Body of pancreas (tissue), 4 donors: Measurements from ENCODE around the gene GFOD1. TPM values are rescaled to one million over a fixed set of nuclear protein-coding genes. Genes with fewer than 3 reads are reported as not detected.
A peak's percentile ranks its signal among the peaks of the same experiment; 100 is the strongest.

Source experiments
- ATAC-seq: fragments of 150-250 bp; one replicate; pipeline ENCODE4 v1.9.1; 2016
- DNase-seq, 4 donors: peaks; one replicate each; pipeline ENCODE4 v3.0.0-alpha.2; 2019
- H3K27ac ChIP-seq, 4 donors: fragments of 200-600 bp; sonication (generic); 1 replicate in 3 of 4; 2 replicates in 1 of 4; pipeline versions ENCODE4 v1.5.1 to v1.6.1; 2016 to 2019; ENCODE audit warnings: mild to moderate bottlenecking in 1 of 4, mixed read lengths in 1 of 4, moderate library complexity in 1 of 4
- H3K27me3 ChIP-seq, 2 donors: fragments of 200-600 bp; sonication (generic); one replicate each; pipeline ENCODE4 v1.6.0; 2016; ENCODE audit warnings: mild to moderate bottlenecking in 1 of 2
- H3K36me3 ChIP-seq, 2 donors: fragments of 200-600 bp; sonication (generic); replicated peaks in 1 of 2; 2 replicates each; pipeline ENCODE4 v1.5.1; 2016; ENCODE audit warnings: low read depth in 2 of 2; ENCODE audit not compliant: insufficient read depth in 1 of 2
- H3K4me1 ChIP-seq: fragments of 200-600 bp; sonication (generic); one replicate; pipeline ENCODE4 v1.6.0; 2016
- H3K4me3 ChIP-seq, 2 donors: fragments of 200-600 bp; sonication (generic); 1 replicate in 1 of 2; 2 replicates in 1 of 2; pipeline ENCODE4 v1.5.1; 2016 to 2019
- H3K9me3 ChIP-seq, 3 donors: fragments of 200-600 bp; sonication (generic); 1 replicate in 2 of 3; 2 replicates in 1 of 3; pipeline ENCODE4 v1.5.1; 2016
- CTCF ChIP-seq, 7 experiments: fragments of 450-650 bp in 4 of 7; fragments of 200-600 bp in 3 of 7; sonication (generic) in 3 of 7; IDR thresholded peaks; one replicate each; pipeline ENCODE4 v1.5.1; 2016 to 2019; ENCODE audit warnings: antibody characterized with exemption in 7 of 7
- POLR2A ChIP-seq, 3 donors: fragments of 450-650 bp; IDR thresholded peaks; one replicate each; pipeline ENCODE4 v1.6.1; 2016; ENCODE audit warnings: antibody characterized with exemption in 3 of 3, mild to moderate bottlenecking in 2 of 3
- WGBS, 2 donors: methylation state at CpG; one replicate each; pipeline ENCODE4 v1.1.5; 2017; 5-methylcytosine and 5-hydroxymethylcytosine counted together
- intact Hi-C: fragments of 100-400 bp; cut with DNase I; formaldehyde crosslinking; loops from one replicate; pipeline ENCODE4 v1.15.1; 2023
- total RNA-seq, 2 donors: library from RNA; depleted of rRNA; stranded (reverse); fragments of >200 nt; gene quantifications; one replicate each; pipeline ENCODE4 v1.1.0, GENCODE V29; 2016

Gene GFOD1
- total RNA-seq, 2 donors from 2014 or later: 4.3 to 5.2 TPM

GRCh38 chr6:13453153-13453552 lies 34.2 kb downstream of the GFOD1 start:
- no peaks in the 10 kb centered on the region for H3K27me3 ChIP-seq
- TF ChIP-seq POLR2A (IDR thresholded peaks at IDR 0.05): no peak
- no peak for TF ChIP-seq CTCF (IDR thresholded peaks at IDR 0.05)
- DNase-seq (no peak), ATAC-seq (no peak)
- H3K9me3 ChIP-seq: no peaks in the 10 kb centered on the region
- H3K4me1 ChIP-seq: peaks cover 8% of the 10 kb centered on the region
- intact Hi-C loops: no loop called here
- no peaks in the 10 kb centered on the region for H3K36me3 ChIP-seq
- no peak overlapping the region for H3K4me3 ChIP-seq
- no peak overlapping the region for H3K27ac ChIP-seq
- 86 to 89% methylated on average over 4 of the region's 4 CpGs for WGBS, 2 donors

GRCh38 chr6:13452346-13453117 lies 34.9 kb downstream of the GFOD1 start:
- Histone ChIP-seq H3K4me1 (peaks cover 8% of the 10 kb centered on the region), H3K27ac (no peak overlapping the region), H3K36me3 (no peaks in the 10 kb centered on the region), H3K9me3 (no peaks in the 10 kb centered on the region), H3K27me3 (no peaks in the 10 kb centered on the region), H3K4me3 (no peak overlapping the region)
- intact Hi-C loops: no loop called here
- DNase-seq: peak in 1 of 4 donors; percentile 20
- TF ChIP-seq POLR2A (IDR thresholded peaks at IDR 0.05): no peak
- no peak for TF ChIP-seq CTCF (IDR thresholded peaks at IDR 0.05)
- 82 to 91% methylated on average over 11 of the region's 11 CpGs for WGBS, 2 donors
- no peak for ATAC-seq

- Histone ChIP-seq H3K4me3 (no peak overlapping the region), H3K4me1 (peaks cover 8% of the 10 kb centered on the region), H3K27me3 (no peaks in the 10 kb centered on the region), H3K27ac (no peak overlapping the region), H3K36me3 (no peaks in the 10 kb centered on the region), H3K9me3 (no peaks in the 10 kb centered on the region)
- ATAC-seq (no peak), DNase-seq (no peak)
- 80 to 89% methylated on average over 4 to 15 of the region's 15 CpGs for WGBS, 2 donors
- no peak for TF ChIP-seq CTCF (IDR thresholded peaks at IDR 0.05)
- TF ChIP-seq POLR2A (IDR thresholded peaks at IDR 0.05): no peak
- intact Hi-C loops: no loop called here
Measured at GRCh38 chr6:13451181-13451895, 36.1 kb downstream of the GFOD1 start.

GRCh38 chr6:13450628-13451027 lies 36.8 kb downstream of the GFOD1 start:
- no peak overlapping the region for H3K4me3 ChIP-seq
- TF ChIP-seq POLR2A (IDR thresholded peaks at IDR 0.05): no peak
- no peak for TF ChIP-seq CTCF (IDR thresholded peaks at IDR 0.05)
- peaks cover 8% of the 10 kb centered on the region for H3K4me1 ChIP-seq
- ATAC-seq (no peak), DNase-seq (no peak)
- no peaks in the 10 kb centered on the region for H3K9me3 ChIP-seq
- H3K27ac ChIP-seq: no peak overlapping the region
- no peaks in the 10 kb centered on the region for H3K27me3 ChIP-seq
- intact Hi-C loops: no loop called here
- WGBS, 2 donors: 89 to 93% methylated on average over 6 of the region's 6 CpGs
- no peaks in the 10 kb centered on the region for H3K36me3 ChIP-seq
